Jurkat, Clone E6-1 (cell line): ENCODE measurements around the gene RXRA.

Source experiments
- DNase-seq: peaks from one replicate; pipeline ENCODE4 v3.0.0-alpha.2; 2011; ENCODE audit warnings: low read depth, low spot score
- H3K4me3 ChIP-seq: 2 replicates; pipeline ENCODE4 v1.5.1; 2011; ENCODE audit warnings: mild to moderate bottlenecking, low read length, control low read depth, moderate library complexity

RXRA gene

DNA sequence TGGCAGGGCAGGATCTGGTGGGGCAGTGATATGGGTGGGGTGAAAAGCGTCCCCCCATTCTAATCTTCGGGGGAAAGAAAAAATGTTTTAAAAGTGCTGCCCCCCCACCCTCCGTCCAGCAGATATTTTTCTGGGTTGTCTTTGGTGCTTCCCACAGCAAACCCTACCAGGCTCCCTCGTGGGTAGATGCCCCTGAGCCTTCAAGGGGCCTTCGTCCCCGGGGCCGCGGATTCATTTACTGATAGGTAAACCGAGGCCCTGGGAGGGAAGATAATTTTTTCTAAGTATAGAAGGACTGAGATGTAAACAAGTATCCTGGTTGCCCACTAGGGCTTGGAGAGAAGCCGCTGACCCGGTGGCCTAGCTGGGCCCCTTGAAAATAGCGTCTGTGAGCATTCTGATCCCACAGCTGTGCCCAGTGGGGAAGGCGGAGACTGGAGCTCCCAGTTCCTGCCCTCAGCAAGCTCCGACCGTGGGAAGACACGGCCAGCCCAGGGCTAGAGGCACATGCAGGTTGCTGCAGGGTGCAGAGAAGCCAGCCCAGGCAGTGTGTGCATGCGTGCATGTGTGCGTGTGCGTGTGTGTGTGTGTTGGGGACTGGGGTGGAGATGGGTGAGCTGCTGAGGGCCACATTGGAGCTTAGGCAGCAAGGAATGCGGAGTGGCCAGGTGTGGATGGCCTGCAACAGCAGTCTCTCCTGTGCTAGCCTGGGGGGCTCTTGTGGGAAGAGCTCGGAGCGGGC, 6.0 kb upstream of the RXRA start:
- DNase-seq: no peak

GRCh38 chr9:134320868-134321471, 5.3 kb upstream of the RXRA start:
- no peak overlapping the region for H3K4me3 ChIP-seq
- no peak for DNase-seq

More for the DNA sequence above, 6.0 kb upstream of the RXRA start:
- no peak overlapping the region for H3K4me3 ChIP-seq

DNA sequence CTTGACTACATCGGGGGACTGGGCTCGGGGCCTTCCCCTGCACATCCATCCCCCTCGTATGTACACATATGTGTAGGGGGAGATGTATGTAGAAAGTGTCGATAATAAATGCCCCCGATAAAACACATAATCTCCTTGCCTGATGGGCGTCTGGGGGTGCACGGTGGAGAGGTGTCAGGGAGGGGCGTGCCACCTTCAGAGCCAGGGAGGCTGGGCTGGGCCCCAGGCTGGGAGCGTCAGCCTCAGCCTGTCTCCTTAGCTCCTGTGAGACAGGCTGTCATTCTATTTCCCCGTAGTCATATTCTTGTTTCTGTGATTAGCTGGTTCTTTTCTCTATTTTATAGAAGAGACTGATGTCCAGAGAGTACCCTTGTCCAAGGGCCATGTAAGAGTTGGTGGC, 4.7 kb upstream of the RXRA start:
- no peak overlapping the region for H3K4me3 ChIP-seq
- DNase-seq: no peak

DNA sequence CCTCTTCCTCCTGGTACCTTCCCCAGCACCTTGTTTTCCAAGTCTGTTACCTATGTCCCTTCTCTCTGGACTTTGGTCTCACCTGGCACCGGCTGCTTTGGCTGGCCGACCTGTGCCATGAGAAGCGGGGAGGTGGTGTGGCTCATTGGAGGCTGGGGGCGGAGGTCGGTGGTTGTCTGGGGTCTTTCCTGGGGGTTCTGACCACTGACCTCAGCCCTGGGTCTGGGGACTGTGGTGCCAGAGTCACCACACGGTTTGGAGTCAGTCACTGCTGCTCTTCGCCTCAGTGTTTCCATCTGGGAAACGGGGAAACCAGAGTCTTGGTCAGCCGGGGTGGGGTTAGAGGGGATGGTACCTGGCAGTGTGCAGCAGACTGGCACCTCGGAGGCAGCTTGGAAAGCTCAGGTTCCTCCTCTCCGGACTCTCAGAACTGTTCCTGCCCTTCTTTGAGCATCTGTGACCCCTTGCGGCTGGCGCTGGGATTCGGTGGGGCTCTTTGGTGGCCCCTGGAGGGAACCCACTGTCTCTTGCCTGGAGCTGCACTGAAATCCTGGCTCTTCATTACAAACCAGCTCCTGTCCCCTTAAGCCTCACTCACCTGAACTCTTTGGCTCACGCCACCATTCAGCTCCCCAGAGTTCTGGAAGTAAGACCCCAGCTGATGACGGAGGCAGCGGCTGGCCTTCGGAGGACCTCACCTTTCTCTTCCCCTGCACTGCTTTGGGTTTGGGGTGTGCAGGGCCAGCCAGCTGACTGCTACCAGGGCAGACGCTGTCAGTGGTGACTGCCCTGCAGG, 4.1 kb upstream of the RXRA start:
- DNase-seq: no peak
- H3K4me3 ChIP-seq: no peak overlapping the region

DNA sequence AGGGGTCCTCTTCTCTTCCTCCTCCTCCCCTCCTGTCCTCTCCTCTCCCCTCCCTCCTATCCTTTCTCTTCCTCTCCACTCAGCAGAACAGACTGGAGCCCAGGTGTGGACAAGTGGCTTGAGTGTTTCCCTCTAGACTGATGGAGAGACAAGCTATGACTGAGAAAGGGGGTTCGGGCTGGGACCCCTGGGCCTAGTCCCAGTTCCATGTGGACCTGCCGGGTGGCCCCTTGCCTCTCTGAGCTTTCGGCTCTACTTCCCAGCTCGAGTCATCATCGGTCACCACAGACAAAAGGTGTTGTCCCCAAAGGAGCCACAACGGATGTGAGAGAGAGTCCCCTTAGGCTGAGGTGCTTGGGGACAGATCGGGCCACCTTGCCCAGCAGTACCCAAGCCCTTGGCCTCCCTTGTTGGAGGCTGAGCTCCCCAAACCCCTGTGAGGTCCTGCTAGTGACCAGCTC, 3.4 kb upstream of the RXRA start:
- no peak for DNase-seq
- H3K4me3 ChIP-seq: no peak overlapping the region

- H3K4me3 ChIP-seq: no peak overlapping the region
- no peak for DNase-seq
Measured at GRCh38 chr9:134323741-134324358, 2.4 kb upstream of the RXRA start.

GRCh38 chr9:134324359-134325095, 1.7 kb upstream of the RXRA start:
- no peak for DNase-seq
- no peak overlapping the region for H3K4me3 ChIP-seq

DNA sequence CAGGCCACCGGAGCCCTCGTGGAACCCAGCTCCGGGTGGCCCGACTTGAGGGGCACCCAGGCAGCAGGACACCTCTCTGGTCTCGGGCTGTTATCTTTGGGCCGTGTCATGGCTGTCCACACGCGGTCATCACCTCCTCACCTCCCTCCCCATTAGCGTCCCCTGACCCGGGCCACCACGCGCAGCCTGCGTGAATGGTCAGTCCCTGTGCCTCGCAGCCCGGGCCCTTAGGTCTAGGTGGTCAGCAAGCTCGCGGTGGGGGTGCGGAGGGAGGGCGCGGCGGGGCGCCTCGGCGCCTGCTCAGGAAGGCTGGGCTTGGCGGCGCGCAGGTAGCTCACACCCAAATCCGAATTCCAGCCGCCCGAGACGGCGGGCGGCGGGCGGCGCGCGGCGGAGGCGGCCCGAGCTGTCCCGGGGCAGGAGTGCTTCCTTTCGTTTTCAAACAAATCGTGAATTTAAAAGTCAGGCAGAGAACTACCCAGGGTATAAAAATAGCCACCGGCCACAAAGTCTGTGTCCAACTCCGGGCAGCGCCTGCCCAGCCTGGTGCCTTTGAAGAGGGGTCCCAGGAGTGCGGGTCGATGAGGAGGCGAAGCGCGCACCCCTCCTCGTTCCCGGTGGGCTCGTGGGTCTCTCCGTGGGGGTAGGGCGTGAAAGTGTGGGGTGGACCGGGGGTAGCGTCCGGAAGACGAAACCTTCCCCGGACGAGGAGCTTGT, 1.0 kb upstream of the RXRA start:
- no peak for DNase-seq
- peak overlapping the region; percentile 11; the same call in 1 of the 2 replicates for H3K4me3 ChIP-seq

GRCh38 chr9:134326724-134327601, 708 bp downstream of the RXRA start:
- peak overlapping the region; percentile 27 for H3K4me3 ChIP-seq
- DNase-seq: no peak

DNA sequence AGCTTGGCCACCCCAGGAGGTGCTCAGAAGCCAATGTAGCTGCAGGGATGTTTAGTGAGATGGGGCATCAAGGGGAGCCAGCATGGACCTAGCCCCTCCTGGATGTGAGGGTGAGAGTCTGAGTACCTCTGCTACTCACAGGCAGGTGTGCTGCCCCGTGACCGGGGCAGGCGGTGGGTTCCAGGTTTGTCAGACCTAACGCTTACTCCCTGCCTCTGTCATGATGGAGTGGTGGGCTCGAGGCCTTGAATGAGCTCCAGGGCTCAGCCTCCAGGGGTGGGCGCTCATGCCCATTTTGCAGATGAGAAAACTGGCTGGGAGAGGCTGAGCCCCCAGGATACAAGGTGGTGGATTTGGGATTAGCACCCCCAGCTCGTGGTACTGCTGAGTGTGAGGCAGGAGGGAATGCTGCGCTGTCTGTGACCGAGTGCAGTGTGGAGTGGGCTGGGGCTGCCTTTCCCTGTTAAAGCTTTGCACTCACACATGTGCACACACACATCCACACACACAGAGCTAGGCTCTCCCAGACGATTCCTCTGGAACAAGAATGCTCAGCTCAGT, 1.5 kb downstream of the RXRA start:
- H3K4me3 ChIP-seq: no peak overlapping the region
- DNase-seq: no peak

- H3K4me3 ChIP-seq: no peak overlapping the region
- no peak for DNase-seq
Measured at GRCh38 chr9:134328341-134328840, 2.1 kb downstream of the RXRA start.

GRCh38 chr9:134328841-134329575, 2.8 kb downstream of the RXRA start:
- DNase-seq: no peak
- H3K4me3 ChIP-seq: no peak overlapping the region

DNA sequence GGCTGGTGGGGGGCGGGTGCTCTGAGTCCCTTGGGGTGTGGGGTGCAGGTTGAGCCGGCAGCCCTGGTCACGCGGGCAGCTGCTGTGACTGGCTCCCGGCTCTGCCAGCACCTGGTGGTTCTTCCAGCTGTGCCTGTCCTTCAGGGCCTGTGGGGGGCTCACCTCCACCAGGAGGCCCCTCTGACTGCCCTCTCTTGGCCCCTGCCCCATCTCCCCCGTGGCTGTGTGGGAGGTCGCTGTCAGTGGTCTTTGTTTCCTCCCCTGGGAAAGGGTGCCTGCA, 3.3 kb downstream of the RXRA start:
- H3K4me3 ChIP-seq: no peak overlapping the region
- DNase-seq: no peak

GRCh38 chr9:134329886-134330285, 3.6 kb downstream of the RXRA start:
- H3K4me3 ChIP-seq: no peak overlapping the region
- no peak for DNase-seq

DNA sequence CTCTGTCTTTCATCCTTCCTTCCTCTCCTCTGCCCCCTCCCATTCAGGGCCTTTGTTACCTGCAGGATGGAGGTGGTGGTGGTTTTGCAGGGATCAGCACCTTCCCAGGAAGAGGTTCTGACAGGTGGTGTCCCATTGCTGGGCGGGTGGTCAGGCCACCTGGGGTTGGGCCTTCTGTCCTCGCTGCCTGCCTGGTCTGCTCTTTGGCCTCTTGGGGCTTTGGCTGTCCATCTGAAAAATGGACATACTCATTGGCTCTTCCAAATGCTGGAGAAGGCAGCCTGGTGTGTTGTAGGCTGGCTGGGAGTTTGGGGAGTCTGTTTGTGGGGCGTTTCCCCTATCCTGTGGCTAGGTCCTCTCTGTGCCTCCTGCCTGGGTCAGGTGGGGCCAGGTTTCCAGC, 4.3 kb downstream of the RXRA start:
- no peak for DNase-seq

DNA sequence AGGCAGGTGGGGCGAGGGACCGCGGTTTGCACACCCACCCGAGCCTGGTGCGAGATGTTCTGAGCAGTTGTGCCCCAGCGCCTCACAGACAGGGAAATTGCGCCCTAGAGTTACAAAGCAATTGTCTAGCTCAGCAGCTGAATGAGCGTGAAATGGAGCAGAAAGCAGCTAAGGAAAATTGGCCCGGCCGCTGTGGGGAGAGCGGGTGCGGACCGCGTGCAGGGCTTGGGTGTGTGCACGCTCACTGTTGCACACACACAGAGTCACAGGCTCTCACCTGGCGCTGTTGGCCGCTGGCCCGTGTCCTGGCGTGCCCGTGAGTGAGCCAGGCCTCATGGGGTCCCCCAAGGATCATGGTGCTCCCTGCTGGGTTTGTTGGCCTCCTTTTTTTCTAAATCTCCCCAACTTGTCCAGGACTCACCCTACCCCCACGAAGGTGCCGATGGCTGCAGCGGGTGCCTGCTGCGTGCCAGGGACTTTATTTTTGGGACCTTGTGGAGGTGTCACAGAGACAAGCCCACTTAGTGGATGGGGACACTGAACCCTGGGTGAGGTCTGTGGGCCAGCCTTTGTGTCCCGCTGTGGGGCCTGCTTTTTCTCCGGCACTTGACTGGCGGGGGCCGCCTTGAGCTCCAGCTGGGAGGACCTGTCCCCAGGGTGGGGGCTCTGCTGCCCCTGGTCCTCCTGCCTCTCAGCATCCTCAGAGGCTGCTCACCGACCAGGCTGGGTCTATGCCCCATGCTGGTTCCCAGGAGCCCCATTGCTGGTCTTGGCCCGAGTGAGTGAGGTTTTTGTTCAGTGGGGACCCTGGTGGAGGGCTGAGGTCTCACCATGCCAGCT, 5.2 kb downstream of the RXRA start:
- no peak for DNase-seq
- H3K4me3 ChIP-seq: no peak overlapping the region

More for the DNA sequence above, 4.3 kb downstream of the RXRA start:
- no peak overlapping the region for H3K4me3 ChIP-seq
